Measurements from ENCODE around the gene CLBA1. TPM values are rescaled to one million over a fixed set of nuclear protein-coding genes. Genes with fewer than 3 reads are reported as not detected.

The CLBA1 gene
- total RNA-seq, 1 donor from 2014 or later = 2.4 TPM

DNA sequence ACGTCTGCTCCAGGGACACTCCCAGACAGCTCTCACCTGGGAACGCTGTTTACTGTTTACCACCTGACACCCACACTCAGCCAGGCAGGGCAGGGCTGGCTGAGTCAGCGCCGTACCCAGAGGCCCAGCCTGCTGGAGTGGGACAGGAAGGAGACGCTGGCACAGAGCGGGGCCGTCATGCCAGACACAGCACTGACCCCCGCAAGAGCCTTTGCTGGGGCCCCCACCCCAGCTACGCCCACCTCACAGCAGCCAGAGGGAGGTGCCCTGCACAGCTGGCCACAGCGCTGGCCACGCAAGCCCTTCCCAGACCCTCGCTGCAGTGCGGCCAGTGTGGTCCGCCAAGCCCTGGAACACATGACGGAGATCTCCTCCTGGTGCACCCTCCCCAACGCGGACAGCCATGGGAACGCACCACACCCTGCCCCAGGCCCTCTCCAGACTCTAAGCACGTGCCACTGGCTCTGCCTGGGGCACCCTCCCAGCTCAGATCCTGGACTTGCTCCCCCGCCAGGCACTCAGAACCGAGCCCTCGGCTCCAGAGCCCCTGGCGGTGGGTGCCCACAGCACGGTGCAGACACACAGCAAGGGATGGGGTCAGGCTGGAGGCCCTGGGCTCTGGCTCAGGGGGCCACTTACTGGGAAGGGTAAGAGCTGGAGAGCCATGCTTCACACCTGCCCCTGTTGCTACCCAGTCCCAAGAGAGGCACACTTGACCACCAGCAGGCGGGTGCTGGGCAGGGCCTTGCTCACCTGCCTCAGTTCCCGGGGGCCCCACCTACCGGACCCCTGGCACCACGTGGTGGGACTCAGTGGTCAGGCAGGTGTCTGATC lies 13.1 kb upstream of the CLBA1 start:
- TF ChIP-seq, protein P1, sequence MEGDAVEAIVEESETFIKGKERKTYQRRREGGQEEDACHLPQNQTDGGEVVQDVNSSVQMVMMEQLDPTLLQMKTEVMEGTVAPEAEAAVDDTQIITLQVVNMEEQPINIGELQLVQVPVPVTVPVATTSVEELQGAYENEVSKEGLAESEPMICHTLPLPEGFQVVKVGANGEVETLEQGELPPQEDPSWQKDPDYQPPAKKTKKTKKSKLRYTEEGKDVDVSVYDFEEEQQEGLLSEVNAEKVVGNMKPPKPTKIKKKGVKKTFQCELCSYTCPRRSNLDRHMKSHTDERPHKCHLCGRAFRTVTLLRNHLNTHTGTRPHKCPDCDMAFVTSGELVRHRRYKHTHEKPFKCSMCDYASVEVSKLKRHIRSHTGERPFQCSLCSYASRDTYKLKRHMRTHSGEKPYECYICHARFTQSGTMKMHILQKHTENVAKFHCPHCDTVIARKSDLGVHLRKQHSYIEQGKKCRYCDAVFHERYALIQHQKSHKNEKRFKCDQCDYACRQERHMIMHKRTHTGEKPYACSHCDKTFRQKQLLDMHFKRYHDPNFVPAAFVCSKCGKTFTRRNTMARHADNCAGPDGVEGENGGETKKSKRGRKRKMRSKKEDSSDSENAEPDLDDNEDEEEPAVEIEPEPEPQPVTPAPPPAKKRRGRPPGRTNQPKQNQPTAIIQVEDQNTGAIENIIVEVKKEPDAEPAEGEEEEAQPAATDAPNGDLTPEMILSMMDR (IDR thresholded peaks at IDR 0.05; ENCODE audit: borderline replicate concordance) = no peak

DNA sequence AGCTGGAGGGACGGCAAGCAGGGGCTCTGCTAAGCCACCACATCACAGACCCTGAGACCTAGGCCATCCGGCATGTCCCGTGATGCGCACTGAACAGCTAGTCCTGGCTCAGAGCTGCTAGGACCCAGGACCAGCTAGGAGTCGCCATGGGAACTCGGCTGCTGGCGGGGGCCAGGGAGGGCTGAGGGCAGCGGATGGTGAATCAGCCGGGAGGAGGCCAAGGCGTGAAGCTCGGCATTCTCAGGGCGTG lies 12.5 kb upstream of the CLBA1 start:
- Histone ChIP-seq H3K9me3 (replicated peaks) (no peaks in the 10 kb centered on the region), H3K4me3 (no peak overlapping the region), H3K27ac (replicated peaks) (peak overlapping the region; percentile 86), H3K36me3 (no peaks in the 10 kb centered on the region), H3K27me3 (ENCODE audit: low read depth) (peaks cover 42% of the 10 kb centered on the region), H3K4me1 (peaks cover 86% of the 10 kb centered on the region)
- TF ChIP-seq, protein P1 (IDR thresholded peaks at IDR 0.05; ENCODE audit: borderline replicate concordance) = no peak
- intact Hi-C loops (cut with micrococcal nuclease) = loop anchor here (10.0 kb wide), 1 partner anchor 62 kb away; no protein-coding TSS in a partner anchor
- peak; percentile 57 for DNase-seq

More for the DNA sequence above, 13.1 kb upstream of the CLBA1 start:
- H3K27me3 ChIP-seq (ENCODE audit: low read depth) = peaks cover 43% of the 10 kb centered on the region
- H3K36me3 ChIP-seq = no peaks in the 10 kb centered on the region
- no peaks in the 10 kb centered on the region for H3K9me3 ChIP-seq (replicated peaks)
- intact Hi-C loops (cut with micrococcal nuclease) = loop anchor here (10.0 kb wide), 1 partner anchor 62 kb away; no protein-coding TSS in a partner anchor
- peak; percentile 17 for DNase-seq
- H3K4me1 ChIP-seq = peaks cover 86% of the 10 kb centered on the region
- peak overlapping the region; percentile 86 for H3K27ac ChIP-seq (replicated peaks)
- H3K4me3 ChIP-seq = no peak overlapping the region

DNA sequence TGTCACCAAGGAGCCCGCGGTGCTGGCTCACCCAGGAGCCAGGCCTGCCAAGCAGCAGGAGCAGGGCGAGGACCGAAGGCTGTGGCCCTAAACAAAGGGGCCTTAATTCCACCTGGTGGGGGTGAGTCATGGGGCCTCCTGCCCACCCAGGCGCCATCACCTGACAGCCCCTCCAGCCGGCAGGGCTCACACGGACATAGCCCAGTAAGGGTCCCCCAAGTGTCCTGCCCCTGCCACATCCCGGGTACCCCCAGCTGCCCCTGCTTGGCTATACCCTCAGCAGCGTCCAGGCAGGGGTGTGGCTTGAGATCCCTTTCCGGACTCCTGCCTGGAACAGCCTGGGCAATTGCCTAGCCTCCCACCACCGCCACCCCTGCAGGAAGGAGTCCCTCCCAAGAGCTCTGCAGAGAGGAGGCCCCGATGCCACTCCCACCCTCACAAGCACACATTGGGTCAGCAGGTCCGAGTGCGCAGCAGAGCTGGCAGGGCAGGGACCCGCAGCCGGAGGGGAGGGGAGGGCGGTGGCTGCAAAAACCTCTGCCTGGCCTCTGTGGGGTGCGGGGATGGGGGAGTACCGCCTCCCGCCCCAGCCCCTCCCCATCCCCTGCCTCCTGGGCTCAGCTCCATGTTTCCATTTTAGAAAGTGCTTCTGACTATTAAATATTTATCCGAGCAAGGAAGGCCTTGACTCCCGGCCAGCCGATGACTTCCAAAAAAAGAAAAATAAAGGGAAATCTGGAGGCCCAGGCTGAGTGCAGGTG lies 12.0 kb upstream of the CLBA1 start:
- intact Hi-C loops (cut with micrococcal nuclease) = loop anchor here (10.0 kb wide), 1 partner anchor 61 kb away; no protein-coding TSS in a partner anchor
- peak overlapping the region; percentile 29 for H3K4me3 ChIP-seq

DNA sequence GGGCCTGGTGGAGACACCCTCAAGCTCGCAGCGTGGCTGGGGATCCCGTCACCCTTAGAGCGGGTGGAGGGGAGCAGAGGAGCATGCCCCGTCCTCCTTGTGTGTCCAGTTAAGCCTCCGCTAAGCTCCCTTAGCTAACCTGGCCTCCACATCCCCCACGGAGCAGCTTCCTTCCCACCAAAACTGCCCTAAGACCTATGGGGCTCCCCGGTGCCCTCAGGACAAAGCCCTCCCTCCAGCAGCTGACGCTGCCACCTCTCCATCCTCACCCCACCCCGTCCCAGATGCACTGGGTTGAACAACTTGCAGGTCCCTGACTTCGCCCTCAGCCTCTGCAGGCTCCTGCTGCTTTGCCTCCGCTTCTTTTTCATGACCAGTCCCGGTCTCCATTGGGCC lies 11.4 kb upstream of the CLBA1 start:
- intact Hi-C loops (cut with micrococcal nuclease) = loop anchor here (10.0 kb wide), 1 partner anchor 61 kb away; no protein-coding TSS in a partner anchor
- Histone ChIP-seq H3K27ac (replicated peaks) (peak overlapping the region; percentile 86), H3K4me1 (peaks cover 81% of the 10 kb centered on the region), H3K9me3 (replicated peaks) (no peaks in the 10 kb centered on the region), H3K27me3 (ENCODE audit: low read depth) (peaks cover 33% of the 10 kb centered on the region), H3K4me3 (peak overlapping the region; percentile 29), H3K36me3 (no peaks in the 10 kb centered on the region)
- DNase-seq = peak; percentile 9
- TF ChIP-seq, protein P1 (IDR thresholded peaks at IDR 0.05; ENCODE audit: borderline replicate concordance) = no peak

More for the DNA sequence above, 12.0 kb upstream of the CLBA1 start:
- Histone ChIP-seq H3K36me3 (no peaks in the 10 kb centered on the region), H3K4me1 (peaks cover 83% of the 10 kb centered on the region), H3K27me3 (ENCODE audit: low read depth) (peaks cover 37% of the 10 kb centered on the region), H3K27ac (replicated peaks) (peak overlapping the region; percentile 86), H3K9me3 (replicated peaks) (no peaks in the 10 kb centered on the region)
- DNase-seq = peak; percentile 48
- TF ChIP-seq, protein P1 (IDR thresholded peaks at IDR 0.05; ENCODE audit: borderline replicate concordance) = no peak

DNA sequence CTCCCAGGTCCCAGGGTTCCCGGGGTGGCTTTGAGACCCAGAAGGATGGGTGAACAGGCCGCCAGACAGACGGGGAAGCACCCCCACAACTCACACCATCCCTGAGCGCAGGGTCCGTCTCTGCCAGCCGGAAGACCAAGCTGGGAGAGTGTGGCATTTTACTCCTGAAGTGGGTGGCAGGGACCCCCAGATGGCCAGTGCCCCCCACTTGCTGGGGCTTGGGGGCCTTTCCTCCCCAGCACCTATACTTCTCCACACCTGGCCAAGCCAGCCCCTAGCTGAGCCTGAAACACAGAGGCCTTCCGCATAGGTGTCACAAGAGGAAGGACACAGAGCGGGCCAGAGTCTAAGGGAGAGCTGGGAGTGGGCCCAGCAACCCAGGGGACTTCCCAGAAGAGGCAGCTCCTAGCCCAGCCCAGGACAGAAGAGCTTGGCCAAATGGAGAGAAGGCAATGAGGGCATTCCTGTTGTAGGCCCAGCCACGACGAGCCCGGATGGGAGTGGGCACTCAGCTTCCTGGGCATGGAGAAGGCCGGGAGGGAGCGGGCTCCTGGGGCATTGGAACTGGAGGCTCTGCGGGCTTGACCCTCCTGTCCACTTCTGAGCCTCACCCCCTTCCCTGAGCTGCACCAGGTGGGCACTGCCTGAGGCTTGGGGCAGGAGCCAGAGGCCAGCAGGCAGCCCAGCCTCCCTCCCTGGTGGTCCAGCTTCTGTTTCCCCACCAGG lies 10.8 kb upstream of the CLBA1 start:
- TF ChIP-seq, protein P1 (IDR thresholded peaks at IDR 0.05; ENCODE audit: borderline replicate concordance) = no peak
- Histone ChIP-seq H3K9me3 (replicated peaks) (no peaks in the 10 kb centered on the region), H3K27ac (replicated peaks) (peak overlapping the region; percentile 86), H3K36me3 (no peaks in the 10 kb centered on the region), H3K4me1 (peaks cover 77% of the 10 kb centered on the region), H3K27me3 (ENCODE audit: low read depth) (peaks cover 33% of the 10 kb centered on the region), H3K4me3 (no peak overlapping the region)
- DNase-seq = peak; percentile 9
- intact Hi-C loops (cut with micrococcal nuclease) = loop anchor here (10.0 kb wide), 1 partner anchor 60 kb away; no protein-coding TSS in a partner anchor

Data from left ventricle myocardium inferior (tissue), 1 donor.